HG03139 (cell line): ENCODE results near the gene HOXB2.
"Not testable (repeated sequence)": the region's sequence is repeated elsewhere in the genome, so short reads cannot be mapped to it uniquely, and the experiment has no call there.

ENCODE experiments used
- ATAC-seq: cut with Tn5 transposase; IDR thresholded peaks from one replicate; pipeline ENCODE4 v1.9.1; 2021; ENCODE audit not compliant: unreplicated experiment

Gene HOXB2

DNA sequence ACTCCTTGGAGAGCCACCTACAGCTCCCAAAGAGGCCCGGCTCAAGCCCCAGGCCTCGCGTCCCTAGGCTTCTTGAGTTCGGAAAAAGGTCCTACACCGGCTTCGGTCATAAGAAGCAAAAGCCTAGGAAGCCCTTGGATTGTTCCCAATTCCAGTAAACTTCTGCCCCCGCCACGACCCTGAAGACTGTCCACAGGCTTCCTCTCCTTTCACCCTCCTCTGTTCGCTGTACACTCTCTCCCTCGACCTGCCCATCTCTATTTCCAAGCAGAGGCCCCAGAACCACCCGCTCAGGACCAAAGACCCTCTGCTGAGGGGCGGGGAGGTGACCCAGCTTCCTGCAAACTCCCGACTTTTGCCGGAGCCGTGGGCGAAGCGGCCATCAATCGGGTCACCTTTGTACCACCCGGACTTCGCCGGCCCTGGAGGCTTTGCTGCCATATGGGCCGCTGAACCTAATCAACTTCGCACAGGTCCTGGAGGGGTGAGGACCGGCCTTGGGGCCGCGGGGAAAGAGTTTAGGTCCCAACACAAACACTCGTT lies 2.7 kb downstream of the HOXB2 start:
- ATAC-seq = no peak

DNA sequence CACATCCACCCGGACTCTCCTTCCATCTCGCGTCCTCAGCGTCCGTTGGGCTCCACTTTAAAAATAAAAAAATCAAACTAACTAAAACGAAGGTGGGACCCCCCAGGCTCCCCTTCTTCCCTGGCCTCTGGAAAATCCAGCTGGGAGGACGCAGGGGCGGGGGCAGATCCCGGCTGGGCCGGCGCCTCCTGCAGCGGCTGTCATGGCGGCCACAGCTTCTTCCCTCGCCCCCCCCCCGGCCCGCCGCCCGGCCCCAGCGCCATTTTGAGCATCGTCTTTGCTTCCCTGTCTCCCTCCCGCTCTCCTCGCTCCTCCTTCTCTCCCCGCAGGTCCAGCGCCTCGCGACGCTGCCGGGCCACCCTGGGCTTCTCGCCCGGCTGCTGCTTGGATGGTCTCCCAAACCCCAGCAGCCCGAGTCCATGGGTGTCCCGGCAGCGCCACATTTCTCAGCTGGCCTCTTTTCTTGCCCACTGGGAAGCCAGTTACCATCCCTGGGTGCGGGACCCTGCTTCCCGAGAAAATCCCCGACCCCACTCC lies 3.3 kb downstream of the HOXB2 start:
- ATAC-seq = no peak

DNA sequence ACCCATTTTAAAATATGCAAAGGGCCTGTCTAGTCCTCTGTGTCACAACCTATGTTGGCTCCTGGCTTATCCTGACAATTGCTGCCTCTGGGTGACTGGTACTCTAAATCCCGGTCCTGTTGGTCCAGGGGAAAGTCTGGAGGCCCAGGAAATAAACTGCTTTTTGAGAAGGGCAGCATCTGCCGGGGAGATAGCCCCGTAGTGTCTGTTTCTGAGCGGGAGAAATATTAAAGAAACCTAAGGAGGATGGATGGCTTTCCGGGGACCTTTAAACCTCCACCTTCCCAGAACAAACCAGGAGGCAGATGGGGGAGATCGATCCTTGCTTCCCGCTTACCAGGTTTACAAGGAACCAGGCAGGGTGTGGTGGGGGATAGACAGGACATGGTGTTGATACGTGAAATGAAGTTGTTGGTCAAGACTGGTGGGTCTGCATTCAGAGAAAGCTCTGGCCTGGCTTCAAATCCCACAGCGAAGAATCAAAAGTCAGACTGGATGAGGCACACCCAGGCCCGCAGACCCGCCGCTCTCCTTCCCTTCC lies 3.8 kb downstream of the HOXB2 start:
- no peak for ATAC-seq

DNA sequence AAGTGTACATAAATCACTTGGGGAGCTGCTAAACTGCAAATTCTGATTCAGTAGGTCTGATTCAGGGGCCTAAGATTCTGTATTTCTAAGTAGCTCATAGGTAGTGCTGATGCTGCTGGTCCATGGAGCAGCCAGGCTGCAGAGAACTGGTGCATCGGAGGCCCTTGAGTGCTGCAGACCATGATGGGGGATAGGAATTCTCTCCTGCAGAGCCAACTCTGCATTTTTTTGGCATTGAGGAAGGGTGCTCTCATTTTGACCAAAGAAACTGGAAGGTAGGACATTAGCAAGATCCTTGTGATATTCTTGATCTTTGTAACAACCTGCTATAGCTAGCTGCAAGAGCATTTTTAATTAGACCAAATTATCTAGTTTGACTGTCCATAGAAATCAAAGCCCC lies 4.7 kb downstream of the HOXB2 start:
- ATAC-seq = no peak

DNA sequence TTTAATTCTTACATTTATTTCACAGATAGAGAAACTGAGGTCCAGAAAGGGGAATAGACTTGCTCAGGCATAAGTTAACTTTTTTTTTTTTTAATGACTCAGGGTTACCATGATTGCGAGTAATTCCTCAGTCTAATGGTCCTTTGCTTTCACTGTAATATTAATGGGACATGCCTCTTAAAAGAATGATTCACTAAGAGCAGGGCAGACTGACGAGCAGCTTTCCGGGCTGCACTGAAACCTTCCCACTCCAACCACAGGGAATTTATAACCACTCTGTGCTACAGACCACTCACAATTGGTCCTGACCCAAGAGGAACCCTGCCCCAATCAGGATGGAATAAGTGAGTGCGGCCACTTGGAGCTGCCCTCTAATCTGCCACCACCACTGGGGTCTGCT lies 5.7 kb downstream of the HOXB2 start:
- no peak for ATAC-seq

DNA sequence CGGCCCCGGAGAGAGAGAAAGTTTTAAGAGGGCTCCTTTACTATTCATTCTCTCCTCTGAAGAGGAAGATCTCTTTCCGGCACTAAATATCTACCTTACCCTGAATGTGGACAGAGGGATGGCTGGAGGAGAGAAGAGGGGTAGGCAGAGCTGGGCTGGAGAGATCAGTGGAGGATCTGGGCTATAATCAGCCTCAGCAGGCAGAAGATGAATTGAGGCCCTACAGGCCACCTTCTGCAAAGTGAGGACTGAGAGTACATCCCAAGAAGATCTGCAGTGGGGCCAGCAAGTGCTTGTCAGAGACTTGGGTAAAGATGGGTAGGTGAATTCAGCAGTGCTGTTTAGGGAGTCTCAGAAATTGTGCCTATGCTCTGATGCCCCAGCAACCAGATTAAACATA lies 7.6 kb downstream of the HOXB2 start:
- no peak for ATAC-seq

DNA sequence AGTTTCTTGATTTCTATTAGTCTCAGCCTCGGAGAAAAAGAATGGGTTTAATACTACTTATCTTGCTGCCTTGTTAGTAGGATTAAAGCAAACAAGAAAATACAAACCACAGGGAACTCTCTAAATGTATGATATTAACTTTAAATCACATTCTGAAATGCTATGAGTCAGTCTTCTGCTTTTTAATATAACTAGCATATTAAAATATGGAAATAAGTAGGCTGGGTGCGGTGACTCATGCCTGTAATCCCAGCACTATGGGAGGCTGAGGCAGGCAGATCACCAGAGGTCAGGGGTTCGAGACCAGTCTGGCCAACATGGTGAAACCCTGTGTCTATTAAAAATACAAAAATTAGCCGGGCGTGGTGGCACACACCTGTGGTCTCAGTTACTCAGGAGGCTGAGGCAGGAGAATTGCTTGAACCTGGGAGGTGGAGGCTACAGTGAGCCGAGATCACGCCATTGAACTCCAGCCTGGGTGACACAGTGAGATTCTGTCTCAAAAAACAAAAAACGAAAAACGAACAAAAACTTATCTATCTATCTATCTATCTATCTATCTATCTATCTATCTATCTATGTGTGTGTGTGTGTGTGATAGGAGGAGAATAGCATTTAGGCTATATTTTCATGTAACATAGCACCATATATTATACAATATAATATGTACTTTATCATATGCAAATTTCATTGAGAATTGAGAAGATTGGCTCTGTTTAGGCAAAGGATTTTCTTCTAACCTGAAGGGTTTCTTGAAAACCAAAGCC lies 8.9 kb downstream of the HOXB2 start:
- ATAC-seq = not testable (repeated sequence)

DNA sequence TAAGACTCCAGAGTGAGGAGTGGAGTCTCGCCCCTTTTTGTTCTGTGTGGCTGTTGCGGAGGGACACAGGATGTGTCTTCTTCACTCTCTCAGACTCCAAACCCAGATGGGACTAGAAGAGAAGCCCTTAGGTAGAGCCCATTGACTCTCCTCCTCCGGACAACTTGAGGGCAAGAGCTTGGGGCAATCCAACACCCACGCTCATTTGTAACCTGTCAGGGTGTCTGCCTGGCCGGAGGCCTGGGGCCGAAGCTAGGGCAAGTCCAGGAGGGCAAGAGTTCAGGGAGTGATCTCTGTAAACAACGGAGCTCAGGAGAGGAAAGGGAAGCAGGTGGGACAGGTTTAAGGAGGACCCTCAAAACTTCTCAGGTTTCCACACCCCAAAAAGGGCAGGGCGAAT lies 12.6 kb downstream of the HOXB2 start:
- ATAC-seq = no peak

DNA sequence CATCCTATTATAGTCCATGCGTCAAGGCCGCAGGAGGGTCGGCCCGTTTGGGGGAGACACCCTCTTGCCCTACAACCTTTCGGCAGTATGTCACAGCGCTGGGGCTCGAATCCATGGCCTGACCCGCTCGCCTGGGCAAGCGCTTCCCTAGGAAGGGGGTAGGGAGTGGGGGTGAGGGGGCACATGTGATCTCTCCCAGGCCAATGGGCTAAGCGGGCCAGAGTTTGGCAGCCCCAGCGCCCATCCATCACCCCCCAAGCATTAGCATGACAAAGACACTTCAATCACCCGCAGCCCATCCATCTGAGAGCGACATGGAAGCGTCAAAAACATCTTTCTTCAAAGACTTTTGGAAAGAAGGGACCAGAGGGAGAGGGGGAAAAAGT lies 14.0 kb downstream of the HOXB2 start, which contains the start of gene HOXB1:
HOXB1 (minus strand) TSS at position 125 of the 386 bp plus-strand sequence; CDS start at position 18, 107 bp downstream.
- no peak for ATAC-seq

DNA sequence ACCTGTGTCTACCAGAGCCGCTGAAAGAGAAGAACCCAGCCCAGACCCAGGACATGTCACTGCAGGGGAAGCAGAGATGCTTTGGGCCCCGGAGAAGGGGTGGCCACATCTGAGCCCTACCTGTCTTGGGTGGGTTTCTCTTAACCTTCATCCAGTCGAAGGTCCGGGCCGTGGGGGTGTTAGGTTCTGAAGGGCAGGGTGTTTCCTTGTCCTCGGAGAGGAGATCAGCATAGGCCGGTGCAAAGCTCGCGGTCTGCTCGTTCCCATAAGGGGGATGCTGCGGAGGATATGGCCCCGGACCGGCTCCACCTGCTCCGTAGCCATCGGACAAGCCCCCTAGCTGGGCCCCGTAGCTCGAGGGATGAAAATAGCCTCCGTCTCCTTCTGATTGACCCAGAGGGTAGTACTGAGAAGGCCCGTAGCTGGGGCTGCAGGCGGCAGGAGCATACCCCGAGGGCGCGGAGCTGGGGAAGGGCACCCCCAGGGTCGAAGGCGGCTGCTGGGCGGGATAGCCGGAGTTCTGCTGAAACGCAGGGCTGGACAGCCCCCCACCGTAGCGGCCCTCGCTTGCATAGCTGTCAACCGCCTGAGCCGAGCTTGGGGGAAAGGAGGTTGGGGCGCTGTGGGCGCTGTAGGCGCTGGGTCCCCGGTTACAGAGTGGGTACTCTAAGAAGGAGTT lies 14.6 kb downstream of the HOXB2 start:
- no peak for ATAC-seq

DNA sequence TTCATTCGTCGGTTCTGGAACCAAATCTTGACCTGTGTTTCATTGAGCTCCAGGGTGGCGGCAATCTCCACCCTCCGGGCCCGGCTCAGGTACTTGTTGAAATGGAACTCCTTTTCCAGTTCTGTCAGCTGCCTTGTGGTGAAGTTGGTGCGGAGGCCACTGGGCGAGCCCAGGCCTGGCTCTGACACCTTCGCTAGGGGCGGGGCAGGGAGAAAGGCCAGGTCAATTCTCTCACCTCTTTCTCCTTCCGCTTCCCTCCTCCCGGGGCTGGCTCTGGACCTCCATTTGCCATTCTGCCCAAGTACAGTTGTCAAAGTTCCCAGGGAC lies 15.3 kb downstream of the HOXB2 start:
- ATAC-seq = no peak

DNA sequence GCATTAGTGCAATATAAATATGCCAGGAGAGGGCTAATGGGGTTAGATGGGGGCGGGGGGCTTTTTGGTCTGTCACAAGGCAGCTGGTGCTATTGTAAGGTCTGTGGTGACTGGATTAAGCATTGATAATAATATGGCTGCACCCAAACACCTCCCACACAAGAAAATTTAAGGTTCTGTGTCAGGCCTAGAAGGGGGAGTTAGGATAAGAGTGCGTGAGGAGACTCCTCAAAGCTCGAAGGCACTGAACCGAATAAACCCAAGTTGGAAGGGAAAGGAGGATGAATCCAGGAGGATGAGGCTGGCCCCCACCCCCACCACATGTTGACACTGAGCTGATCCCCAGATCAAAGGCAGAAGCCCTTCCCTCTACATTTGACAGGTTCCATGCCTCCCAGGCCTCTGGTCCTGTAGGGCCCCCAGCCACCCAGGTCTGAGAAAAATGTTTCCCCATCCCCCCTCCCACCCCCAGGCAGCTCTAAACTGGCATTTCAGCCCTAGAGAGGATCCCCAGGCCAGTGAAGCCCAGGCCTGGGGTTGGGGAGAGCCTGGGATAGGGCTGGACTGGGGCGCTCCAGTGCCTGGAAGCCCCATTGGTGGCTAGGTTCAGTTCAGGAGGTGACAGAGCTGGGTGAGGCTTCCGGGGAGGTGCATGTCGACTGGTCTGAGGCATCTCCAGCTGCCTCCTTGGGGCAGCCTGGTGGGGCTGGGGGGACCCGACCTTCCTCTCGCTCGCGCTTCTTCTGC lies 15.8 kb downstream of the HOXB2 start:
- ATAC-seq = no peak

DNA sequence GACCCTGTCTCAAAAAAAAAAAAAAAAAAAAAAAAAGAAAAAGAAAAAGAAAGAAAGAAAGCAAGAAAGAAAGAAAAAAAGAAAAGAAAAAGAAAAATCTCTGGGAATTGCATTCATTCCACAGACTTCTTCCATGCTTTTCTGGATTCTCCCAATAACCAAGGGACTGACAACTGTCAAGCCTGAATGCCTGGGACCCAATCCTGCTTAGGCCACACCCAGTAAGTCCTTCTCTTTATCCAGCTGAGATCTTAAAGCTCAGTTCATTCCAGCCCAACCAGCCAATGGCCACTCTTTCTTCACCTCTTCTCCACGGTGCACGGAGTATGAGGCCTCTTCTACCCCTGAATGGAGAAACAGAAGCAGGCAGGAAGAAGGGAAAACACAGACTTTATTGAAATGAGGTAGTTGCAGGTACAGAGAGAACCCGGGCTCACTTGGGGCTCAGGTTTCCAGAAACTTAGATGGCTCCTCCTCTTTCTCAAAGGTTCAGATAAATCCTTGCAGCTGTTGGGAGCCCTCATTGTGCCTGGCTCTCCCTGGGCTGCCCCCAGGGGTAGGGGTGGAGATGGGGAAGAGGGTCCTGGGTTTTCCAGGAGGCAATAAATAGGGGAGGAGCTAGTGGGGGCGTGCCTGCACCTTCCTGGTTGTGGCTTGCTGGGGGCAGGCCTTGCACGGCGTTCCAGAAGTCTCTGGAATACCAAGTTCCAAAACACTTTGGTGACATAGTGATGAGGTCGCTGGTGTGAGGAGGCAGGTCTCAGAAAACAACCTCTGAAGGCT lies 16.6 kb downstream of the HOXB2 start:
- ATAC-seq = no peak

DNA sequence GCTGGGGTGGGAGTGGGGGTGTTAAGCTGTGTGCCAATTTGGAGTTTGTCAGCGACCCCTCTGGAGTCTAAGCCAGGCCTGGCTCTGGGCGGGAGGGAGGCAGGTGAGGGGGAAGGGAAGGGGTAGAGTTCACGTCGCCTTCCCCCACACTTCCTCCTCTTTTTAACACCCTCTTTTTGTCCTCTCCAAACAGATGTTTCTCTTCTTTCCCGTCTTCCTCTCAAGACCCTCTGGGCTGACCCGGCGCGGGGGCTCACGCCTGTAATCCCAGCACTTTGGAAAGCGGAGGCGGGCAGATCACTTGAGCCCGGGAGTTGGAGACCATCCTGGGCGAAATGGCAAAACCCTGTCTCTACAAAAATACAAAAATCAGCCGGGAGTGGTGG lies 17.4 kb downstream of the HOXB2 start:
- no peak for ATAC-seq

DNA sequence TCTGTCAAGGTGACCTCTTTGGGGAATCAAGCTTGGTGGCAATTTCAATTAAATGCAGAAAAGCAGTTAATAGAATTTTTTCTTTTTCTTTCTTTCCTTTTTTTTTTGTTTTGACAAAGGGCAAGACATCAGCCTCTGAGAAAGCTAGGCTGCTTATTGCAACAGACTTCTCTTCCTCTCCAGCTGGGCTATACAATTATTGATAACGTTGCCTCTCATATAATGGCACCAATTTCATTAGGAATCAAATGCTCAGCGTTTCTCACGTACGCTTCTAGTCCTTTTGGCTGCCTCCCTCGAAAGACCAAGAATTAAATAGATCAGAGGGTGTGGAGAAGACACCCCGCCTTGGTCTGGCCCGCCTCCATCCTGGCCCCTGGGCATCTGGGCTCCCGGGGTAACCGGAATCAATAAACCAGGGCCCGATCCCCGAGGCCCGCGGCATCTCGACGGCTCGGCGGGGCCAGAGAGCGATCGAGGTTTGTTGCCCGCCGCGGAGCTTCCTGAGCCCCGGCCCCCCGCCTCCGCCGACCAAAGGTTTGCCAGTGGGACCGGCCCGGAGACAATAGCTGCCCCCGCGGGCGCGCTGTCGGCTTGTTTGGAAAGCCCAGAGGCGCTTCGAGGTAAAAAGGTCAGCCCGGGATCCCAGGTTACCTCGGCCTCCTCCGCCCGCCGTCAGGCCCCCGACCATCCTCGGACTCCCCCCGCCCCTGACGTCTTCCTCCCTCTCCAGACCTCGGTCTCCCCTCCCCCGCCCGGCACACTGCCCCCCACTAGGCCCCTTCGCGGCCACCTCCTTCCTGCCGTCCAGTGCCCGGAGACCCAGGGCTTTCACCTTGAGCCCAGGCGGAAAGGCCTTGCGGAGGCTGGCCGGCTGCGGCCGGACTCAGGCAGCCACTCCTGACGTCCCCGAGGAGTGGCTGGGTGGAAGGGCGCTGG lies 18.0 kb downstream of the HOXB2 start:
- ATAC-seq = no peak

DNA sequence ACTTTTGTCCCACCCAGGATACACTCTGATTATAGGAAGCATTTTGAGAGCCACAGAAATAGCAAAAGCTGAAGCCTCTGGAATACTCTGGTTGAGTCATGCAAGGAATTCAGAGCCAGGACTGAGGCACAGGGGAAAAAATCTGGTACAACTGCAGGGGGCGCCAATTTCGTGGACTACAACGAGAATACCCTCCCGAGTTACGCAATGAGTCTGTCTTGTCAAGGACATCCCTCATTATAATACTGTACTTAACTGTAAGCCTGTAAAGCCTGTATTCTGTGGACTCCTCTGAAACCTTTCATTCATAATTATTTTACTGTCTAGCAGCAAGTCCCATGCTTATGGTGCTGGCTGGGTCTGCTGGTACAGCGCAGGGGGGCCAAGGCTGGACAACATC lies 21.9 kb downstream of the HOXB2 start:
- ATAC-seq = no peak

DNA sequence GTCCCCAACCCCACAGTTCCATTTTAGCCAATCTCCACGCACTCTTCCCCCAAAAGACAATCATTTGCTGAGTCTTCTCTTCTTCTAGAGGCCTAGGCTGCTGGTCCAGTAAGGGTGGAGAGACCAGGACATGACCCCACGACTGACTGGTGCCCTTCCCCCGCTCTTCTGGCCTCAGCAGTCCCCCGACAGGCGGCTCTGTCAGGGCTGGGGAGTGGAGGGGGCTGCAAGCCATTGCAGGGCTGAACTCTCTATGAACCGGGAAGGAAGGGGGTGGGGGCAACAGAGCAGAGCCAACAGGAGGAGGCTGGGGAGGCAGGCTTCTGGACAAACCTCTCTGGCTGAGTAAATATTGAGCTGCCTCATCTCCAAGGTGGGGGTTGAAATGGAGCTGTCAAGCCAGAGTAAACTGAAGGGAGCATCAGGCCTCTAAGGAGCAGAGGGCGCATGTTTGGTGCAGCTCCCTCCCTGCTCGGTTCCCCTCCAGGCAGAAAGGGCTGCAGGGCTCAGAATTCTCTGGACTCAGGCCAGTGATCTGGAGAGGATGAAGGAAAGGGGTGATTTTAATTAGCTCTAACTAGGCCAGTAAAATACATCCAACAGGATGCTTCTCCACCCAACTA lies 22.8 kb downstream of the HOXB2 start:
- ATAC-seq = no peak

DNA sequence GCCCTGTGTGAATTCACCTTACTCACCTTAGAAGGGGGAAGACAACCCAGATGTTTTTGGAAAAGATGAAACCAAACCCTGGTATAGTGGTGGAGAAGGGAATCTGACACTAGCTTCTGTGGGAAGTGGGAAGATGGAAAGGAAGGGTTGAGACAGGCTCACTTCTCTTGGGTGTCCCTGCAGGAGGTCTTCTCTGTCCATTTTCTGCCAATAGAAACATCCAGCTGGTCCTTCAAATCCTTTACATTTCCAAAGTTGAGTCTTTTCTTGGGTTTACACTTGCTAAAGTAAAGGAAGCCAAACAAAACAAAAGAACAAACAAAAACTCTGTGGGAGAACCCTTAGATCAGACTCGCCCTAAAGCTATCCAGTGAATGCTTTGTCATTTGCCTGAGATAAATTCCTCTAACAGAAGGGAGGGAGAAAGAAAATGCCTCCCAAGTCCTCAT lies 24.3 kb downstream of the HOXB2 start:
- ATAC-seq = no peak

DNA sequence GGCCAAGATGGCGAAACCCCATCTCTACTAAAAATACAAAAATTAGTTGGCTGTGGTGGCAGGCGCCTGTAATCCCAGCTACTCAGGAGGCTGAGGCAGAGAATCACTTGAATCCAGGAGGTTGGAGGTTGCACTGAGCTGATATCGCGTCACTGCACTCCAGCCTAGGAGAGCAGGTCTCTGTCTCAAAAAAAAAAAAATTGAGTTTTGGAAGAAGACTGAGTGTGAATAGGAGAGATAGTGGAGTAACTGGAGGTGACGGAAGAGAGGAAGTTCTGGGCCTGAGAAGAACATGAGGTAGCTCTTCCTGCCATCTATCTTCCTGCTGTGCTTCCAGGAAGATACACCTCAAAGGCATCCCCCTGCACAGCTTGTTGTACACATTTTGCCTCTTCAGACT lies 25.5 kb downstream of the HOXB2 start:
- ATAC-seq = no peak
